PFSK-1 (cell line): ENCODE measurements around the gene U2SURP.

Experiments
- POLR2AphosphoS5 ChIP-seq: IDR thresholded peaks from 2 replicates; pipeline ENCODE4 v1.6.1; 2012; ENCODE audit warnings: low read depth, mild to moderate bottlenecking, control low read depth, low read length, moderate library complexity
- SIN3A ChIP-seq: IDR thresholded peaks from 2 replicates; pipeline ENCODE4 v1.6.1; 2012; ENCODE audit warnings: mild to moderate bottlenecking, low read length, moderate library complexity, borderline replicate concordance; ENCODE audit not compliant: insufficient read depth
- TAF1 ChIP-seq: IDR thresholded peaks from 2 replicates; pipeline ENCODE4 v1.6.1; 2012; ENCODE audit warnings: low read length, control low read depth, borderline replicate concordance; ENCODE audit not compliant: insufficient read depth
- TF ChIP-seq, protein P1 (sequence below), 2 experiments: IDR thresholded peaks; 2 replicates each; pipeline versions ENCODE4 v1.6.1 to v1.8.0; 2011 to 2012; ENCODE audit warnings: low read depth in 2 of 2, low read length in 2 of 2, control low read depth in 1 of 2, inconsistent platforms in 1 of 2, mild to moderate bottlenecking in 1 of 2, moderate library complexity in 1 of 2; ENCODE audit not compliant: insufficient read depth in 1 of 2

GRCh38 chr3:142972092-142972753 lies 29.1 kb upstream of the U2SURP start:
- TF ChIP-seq, protein P1, sequence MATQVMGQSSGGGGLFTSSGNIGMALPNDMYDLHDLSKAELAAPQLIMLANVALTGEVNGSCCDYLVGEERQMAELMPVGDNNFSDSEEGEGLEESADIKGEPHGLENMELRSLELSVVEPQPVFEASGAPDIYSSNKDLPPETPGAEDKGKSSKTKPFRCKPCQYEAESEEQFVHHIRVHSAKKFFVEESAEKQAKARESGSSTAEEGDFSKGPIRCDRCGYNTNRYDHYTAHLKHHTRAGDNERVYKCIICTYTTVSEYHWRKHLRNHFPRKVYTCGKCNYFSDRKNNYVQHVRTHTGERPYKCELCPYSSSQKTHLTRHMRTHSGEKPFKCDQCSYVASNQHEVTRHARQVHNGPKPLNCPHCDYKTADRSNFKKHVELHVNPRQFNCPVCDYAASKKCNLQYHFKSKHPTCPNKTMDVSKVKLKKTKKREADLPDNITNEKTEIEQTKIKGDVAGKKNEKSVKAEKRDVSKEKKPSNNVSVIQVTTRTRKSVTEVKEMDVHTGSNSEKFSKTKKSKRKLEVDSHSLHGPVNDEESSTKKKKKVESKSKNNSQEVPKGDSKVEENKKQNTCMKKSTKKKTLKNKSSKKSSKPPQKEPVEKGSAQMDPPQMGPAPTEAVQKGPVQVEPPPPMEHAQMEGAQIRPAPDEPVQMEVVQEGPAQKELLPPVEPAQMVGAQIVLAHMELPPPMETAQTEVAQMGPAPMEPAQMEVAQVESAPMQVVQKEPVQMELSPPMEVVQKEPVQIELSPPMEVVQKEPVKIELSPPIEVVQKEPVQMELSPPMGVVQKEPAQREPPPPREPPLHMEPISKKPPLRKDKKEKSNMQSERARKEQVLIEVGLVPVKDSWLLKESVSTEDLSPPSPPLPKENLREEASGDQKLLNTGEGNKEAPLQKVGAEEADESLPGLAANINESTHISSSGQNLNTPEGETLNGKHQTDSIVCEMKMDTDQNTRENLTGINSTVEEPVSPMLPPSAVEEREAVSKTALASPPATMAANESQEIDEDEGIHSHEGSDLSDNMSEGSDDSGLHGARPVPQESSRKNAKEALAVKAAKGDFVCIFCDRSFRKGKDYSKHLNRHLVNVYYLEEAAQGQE (IDR thresholded peaks at IDR 0.05; ENCODE audit: insufficient read depth in 1 of 2, low read depth in 2 of 2, low read length in 2 of 2): no peak
- TF ChIP-seq POLR2AphosphoS5 (no peak), SIN3A (no peak), TAF1 (no peak)
